ENCODE measurements around the gene PNPLA2.

PNPLA2 gene

DNA sequence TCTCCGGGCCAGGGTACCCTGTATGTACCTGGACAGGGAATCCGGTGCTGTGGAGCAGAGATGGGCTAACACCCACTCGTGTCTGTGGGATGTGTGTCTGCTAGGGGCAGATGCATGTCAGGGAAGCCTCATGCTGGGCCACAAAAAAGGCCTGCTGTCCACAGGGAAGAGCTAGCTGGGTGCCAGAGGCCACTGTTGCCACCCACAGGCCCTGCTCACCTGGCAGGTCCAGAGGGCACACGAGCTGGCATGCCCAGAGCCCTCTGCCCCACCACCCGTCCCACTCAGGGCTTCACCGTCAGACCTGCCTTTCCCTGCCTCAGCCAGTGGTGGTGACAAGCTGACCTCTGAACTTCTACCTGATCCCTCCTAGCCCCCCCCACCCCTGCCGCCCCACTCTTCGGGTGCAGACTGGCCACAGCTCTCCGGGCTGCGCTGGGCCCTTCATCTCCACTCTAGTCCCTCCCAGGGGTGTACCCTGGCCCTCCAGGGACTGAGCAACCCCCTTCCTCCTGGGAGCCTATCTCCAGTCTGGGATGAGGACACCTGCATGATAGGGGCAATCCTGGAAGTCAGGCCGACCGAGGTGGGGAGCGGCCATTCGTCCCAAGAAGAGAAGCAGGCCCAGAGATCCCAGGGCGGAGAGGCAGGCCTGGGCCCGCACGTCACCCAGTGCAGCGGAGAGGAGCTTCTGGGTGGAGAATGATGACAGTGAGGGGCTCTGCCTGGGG, 22.0 kb upstream of the PNPLA2 start:
- no peaks in the 10 kb centered on the region for H3K27me3 ChIP-seq
- TF ChIP-seq, protein P1, sequence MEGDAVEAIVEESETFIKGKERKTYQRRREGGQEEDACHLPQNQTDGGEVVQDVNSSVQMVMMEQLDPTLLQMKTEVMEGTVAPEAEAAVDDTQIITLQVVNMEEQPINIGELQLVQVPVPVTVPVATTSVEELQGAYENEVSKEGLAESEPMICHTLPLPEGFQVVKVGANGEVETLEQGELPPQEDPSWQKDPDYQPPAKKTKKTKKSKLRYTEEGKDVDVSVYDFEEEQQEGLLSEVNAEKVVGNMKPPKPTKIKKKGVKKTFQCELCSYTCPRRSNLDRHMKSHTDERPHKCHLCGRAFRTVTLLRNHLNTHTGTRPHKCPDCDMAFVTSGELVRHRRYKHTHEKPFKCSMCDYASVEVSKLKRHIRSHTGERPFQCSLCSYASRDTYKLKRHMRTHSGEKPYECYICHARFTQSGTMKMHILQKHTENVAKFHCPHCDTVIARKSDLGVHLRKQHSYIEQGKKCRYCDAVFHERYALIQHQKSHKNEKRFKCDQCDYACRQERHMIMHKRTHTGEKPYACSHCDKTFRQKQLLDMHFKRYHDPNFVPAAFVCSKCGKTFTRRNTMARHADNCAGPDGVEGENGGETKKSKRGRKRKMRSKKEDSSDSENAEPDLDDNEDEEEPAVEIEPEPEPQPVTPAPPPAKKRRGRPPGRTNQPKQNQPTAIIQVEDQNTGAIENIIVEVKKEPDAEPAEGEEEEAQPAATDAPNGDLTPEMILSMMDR (IDR thresholded peaks at IDR 0.05): no peak
- H3K9me3 ChIP-seq: no peaks in the 10 kb centered on the region
- peaks cover 26 to 35% of the 10 kb centered on the region in 2 experiments for H3K4me1 ChIP-seq (ENCODE audit: control insufficient read depth in 1 of 2, insufficient read depth in 1 of 2, low read depth in 1 of 2, low read length in 1 of 2)
- peak overlapping the region; percentile 61 to 90 for H3K4me3 ChIP-seq (ENCODE audit: low read depth in 1 of 2, low read length in 1 of 2)
- peaks cover 3% of the 10 kb centered on the region for H3K36me3 ChIP-seq
- H3K27ac ChIP-seq: peak overlapping the region; percentile 82

DNA sequence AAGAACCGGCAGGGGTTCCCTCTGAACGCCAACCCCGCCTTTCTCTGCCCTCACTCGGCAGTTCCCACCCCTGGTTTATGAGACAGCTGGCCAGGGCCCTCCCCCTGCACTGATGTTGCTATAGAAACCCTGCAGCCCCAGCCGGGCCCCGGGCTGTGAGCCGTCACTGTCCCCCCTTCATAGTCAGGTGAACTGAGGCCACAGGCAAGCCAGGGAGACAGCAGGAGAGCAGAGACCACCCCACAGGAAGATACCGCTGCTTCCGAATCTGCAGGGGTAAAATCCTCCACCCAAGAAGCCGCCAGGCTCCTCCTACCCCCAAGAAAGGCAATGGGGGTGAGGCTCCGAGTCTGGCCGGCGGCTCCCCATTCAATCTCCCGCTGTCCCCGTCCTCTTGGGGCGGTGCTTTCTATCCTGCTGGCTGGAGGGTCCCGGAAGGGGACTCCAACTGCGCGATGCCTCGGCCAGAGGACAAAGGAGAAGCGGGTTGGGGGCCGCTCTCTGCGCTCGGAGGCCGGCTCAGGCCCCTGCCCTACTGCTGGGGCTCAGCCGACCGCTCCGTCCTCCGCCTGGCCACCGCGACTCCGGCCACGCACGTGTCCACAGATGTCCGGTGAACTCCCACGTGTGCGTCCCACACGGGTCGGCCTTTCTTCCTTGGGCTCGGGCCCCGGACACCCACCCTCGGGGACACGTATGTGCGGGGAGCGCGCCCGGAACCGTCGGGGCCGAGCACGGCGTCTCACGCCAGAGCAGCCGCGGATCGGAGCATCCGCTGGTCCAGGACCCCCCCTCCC, 21.2 kb upstream of the PNPLA2 start:
- peaks cover 26 to 35% of the 10 kb centered on the region in 2 experiments for H3K4me1 ChIP-seq (ENCODE audit: control insufficient read depth in 1 of 2, insufficient read depth in 1 of 2, low read depth in 1 of 2, low read length in 1 of 2)
- TF ChIP-seq, protein P1 (IDR thresholded peaks at IDR 0.05): no peak
- peak overlapping the region; percentile 82 for H3K27ac ChIP-seq
- H3K36me3 ChIP-seq: no peaks in the 10 kb centered on the region
- H3K4me3 ChIP-seq (ENCODE audit: low read depth in 1 of 2, low read length in 1 of 2): peak overlapping the region; percentile 61 to 90
- H3K27me3 ChIP-seq: no peaks in the 10 kb centered on the region
- no peaks in the 10 kb centered on the region for H3K9me3 ChIP-seq

GRCh38 chr11:798093-798713, 20.5 kb upstream of the PNPLA2 start, which contains the start of gene SLC25A22:
Gene SLC25A22 (minus strand): TSS chr11:798281. CDS start chr11:795006, 3,275 bp downstream.
- TF ChIP-seq, protein P1 (IDR thresholded peaks at IDR 0.05): peak; percentile 99
- H3K27ac ChIP-seq: peak within 1 kb of the TSS; percentile 82
- H3K4me1 ChIP-seq (ENCODE audit: control insufficient read depth in 1 of 2, insufficient read depth in 1 of 2, low read depth in 1 of 2, low read length in 1 of 2): peaks cover 26 to 35% of the 10 kb centered on the region in 2 experiments
- no peaks in the 10 kb centered on the region for H3K9me3 ChIP-seq
- no peaks in the 10 kb centered on the region for H3K36me3 ChIP-seq
- no peaks in the 10 kb centered on the region for H3K27me3 ChIP-seq
- H3K4me3 ChIP-seq (ENCODE audit: low read depth in 1 of 2, low read length in 1 of 2): peak within 1 kb of the TSS; percentile 61 to 90

- TF ChIP-seq, protein P1 (IDR thresholded peaks at IDR 0.05): no peak
- H3K4me3 ChIP-seq (ENCODE audit: low read depth in 1 of 2, low read length in 1 of 2): no peak overlapping the region
- H3K9me3 ChIP-seq: no peaks in the 10 kb centered on the region
- H3K27ac ChIP-seq: no peak overlapping the region
- peaks cover 37 to 47% of the 10 kb centered on the region in 2 experiments for H3K4me1 ChIP-seq (ENCODE audit: control insufficient read depth in 1 of 2, insufficient read depth in 1 of 2, low read depth in 1 of 2, low read length in 1 of 2)
- H3K36me3 ChIP-seq: no peaks in the 10 kb centered on the region
- H3K27me3 ChIP-seq: no peaks in the 10 kb centered on the region
Measured at GRCh38 chr11:799641-800316, 18.9 kb upstream of the PNPLA2 start.

- H3K9me3 ChIP-seq: no peaks in the 10 kb centered on the region
- no peak overlapping the region for H3K4me3 ChIP-seq (ENCODE audit: low read depth in 1 of 2, low read length in 1 of 2)
- H3K36me3 ChIP-seq: no peaks in the 10 kb centered on the region
- H3K27me3 ChIP-seq: no peaks in the 10 kb centered on the region
- peaks cover 39 to 49% of the 10 kb centered on the region in 2 experiments for H3K4me1 ChIP-seq (ENCODE audit: control insufficient read depth in 1 of 2, insufficient read depth in 1 of 2, low read depth in 1 of 2, low read length in 1 of 2)
- TF ChIP-seq, protein P1 (IDR thresholded peaks at IDR 0.05): no peak
- H3K27ac ChIP-seq: no peak overlapping the region
Measured at GRCh38 chr11:800473-800872, 18.2 kb upstream of the PNPLA2 start.

All from neutrophil (primary cell).